Stimulated activated CD8-positive, alpha-beta memory T cell treated with anti-CD3 and anti-CD28 coated beads, Interleukin-7, amount 100 ng/mL, for 4 hours (primary cell): Measurements from ENCODE around the gene ABCC2.

Experiments
- DNase-seq, 2 donors: peaks; one replicate each; pipeline ENCODE4 v3.0.0-alpha.2; 2020; ENCODE audit warnings: low read depth in 2 of 2

The ABCC2 gene

DNA sequence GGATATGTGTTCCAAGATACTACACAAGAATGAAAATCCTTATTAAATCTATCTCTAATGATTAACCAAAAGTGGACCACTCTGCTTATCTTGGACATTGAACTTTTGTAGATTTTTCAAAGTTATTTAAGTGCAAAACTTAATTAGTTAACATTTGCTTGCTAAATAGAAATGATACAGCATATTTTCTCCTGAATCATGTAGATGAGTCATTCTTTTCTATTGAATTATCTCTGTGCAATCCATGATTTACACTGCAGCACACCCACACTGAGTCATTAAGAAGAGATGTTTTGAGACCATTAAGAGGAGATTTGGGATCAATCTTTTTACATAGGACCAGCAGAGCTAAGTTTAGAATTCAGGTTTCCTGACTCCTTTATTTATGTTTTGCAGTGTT is 6.6 kb upstream of the ABCC2 start:
- no peak for DNase-seq

DNA sequence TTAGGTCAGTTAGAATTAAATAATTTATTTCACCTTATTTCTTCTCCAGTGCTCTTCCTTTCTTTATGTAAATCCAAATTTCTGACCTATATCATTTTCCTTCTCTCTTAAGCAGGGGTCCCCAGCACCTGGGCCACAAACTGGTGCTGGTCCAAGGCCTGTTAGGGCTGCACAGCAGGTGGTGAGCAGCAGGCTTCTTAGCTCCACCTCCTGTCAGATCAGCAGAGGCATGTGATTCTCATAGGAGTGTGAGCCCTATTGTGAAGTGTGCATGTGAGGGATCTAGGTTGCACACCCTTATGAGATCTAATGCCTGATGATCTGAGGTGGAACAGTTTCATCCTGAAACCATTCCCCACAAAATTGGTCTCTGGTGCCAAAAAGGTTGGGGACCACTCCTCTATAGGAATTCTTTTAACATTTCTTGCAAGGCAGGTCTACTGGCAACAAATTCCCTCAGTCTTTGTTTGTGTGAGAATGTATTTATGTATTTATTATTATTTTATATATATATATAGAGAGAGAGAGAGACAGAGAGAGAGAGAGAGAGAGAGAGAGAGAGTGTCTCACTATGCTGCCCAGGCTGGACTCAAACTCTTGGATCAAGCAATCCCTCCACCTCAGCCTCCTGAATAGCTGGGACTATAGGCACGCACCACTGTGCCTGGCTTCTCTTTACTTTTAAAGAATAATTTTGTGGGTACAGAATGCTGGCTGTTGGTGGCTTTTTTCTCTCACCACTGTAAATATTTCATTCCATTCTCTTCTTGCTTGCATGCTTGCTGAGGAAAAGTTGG is 4.3 kb upstream of the ABCC2 start:
- no peak for DNase-seq

DNA sequence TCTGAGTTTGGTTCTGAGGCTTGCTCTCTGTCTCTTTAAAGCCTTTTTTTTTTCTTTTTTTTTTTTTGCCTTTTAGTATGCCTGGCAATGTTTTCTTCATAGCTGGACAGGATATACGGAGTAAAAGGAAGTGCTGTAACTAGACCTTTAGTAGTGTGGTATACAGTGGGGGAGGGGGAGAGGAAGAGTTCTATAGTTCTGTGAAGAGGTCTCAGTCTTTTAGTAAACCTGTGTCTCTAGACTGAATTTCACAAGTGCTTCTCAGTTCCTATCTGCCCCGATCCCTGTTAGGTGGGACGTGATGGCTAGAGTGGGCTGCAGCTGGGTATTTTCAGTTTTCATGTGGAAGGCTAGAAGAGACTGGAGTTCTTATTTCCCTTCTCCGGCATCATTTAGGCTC is 3.1 kb upstream of the ABCC2 start:
- no peak for DNase-seq

DNA sequence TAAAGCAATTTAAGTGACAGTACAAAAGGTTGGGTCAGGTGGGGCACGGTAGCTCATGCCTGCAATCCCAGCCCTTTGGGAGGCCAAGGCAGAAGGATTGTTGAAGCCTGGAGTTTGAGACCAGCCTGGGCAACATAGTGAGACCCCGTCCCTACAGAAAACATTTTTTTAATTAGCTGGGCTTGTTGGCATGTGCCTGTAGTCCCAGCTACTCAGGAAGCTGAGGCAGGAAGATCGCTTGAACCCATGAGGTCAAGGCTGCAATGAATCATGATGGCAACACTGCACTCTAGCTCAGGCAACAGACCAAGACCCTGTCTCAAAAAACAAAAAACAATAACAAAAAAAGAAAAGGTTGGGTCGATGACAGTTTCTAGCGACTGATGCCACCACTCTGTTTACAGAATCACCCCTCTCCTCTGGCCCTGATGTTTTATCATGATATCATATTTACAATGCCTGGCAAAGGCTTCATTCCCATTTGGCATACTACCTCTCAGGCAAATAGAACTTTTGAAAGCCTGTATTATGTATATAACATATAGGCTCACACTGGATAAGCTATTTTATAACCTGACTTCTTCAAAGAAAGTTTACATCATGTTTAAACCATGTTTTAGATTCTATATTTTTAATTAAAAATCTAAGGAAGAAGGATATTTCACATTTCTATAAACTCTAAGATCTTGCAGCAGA is 558 bp upstream of the ABCC2 start:
- no peak for DNase-seq

DNA sequence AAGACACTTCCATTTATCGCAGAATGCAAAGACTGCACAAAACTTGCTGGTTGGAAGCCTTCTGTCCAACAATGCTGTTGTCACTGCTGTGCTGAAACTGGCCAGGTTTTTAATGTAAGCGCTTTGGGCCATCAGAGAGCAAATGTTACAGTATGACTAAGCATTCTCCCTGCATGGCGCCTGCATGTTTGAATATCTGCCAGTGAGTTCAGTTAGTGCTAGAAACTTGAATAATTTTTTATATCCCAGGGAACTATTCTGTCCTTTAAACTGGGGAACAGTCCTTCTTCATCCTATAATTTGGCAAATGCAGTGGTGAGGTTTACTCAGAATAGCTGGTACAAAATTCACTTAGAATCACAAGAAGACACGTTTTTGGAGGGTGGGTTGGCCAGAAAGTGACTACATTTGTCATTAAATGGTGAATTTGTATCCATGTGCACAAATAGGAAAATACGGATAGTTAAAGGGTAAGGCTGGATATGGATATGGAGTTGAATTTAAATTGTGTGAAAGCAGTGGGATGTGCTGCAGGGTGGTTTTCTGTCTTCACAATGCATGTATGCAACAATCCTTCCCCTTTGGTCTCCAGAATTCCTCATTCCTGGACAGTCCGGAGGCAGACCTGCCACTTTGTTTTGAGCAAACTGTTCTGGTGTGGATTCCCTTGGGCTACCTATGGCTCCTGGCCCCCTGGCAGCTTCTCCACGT is 1.7 kb downstream of the ABCC2 start:
- DNase-seq, result no peak

DNA sequence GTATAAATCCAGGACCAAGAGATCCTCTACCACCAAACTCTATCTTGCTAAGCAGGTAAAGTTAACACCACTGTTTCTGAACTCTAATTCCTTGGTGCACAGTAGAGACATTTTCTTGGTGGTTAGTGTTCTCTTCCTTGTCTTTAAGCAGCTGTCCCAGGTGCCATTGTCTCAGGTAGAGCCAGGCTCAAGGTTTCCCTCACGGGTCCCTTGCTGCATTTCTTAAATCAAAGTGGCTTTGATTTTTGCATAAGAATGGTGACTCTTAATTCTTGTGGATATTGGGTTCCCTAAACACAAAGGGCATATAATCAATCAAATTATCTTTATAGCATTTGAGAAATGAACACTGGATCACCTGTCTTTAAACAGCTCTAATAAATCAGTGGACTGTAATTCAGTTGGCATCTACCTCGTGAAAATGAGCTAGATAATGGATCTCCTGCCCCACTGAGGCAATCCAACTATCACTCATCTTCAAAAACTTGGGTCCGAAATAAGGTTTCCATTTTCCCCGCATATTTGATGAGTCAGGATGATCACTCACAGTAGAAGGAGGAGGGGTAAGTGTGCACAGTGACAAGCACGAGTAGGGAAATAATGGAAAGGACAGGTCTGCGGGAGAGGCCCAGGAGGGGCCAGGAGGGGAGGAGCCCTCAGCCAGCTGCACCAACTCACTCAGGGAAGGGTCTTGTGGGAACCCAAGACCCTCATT is 2.4 kb downstream of the ABCC2 start:
- no peak for DNase-seq

DNA sequence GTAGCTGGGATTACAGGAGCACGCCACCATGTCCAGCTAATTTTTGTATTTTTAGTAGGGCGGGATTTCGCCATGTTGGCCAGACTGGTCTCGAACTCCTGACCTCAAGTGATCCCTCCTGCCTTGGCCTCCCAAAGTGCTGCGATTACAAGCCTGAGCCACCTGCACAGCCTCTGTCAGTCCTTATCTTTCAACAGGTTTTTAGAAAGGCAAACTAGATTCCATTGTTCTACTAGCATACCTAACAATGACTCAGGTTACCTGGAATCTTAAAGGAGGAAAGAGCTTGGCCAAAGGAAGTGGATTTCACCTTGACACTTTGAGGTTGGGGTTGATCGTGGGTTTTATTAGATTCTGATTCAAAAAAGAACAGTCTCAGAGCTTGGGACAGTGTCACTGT is 3.2 kb downstream of the ABCC2 start:
- no peak for DNase-seq

DNA sequence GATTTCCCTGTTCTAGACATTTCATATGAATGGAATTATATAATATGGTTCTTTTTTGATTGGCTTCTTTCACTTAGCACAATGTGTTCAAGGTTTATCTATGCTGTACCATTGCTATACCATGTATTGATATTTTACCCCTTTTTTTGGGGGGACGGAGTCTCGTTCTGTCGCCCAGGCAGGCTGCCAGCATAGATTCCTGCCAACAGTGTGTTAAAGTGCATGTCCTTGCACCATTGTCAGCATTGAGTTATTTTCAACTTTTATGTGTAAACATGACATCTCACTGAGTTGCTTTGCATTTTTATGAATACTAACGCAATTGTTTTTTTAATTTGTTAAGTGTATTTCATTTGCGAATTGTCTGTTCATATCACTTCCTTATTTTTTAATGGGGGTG is 4.9 kb downstream of the ABCC2 start:
- no peak for DNase-seq

DNA sequence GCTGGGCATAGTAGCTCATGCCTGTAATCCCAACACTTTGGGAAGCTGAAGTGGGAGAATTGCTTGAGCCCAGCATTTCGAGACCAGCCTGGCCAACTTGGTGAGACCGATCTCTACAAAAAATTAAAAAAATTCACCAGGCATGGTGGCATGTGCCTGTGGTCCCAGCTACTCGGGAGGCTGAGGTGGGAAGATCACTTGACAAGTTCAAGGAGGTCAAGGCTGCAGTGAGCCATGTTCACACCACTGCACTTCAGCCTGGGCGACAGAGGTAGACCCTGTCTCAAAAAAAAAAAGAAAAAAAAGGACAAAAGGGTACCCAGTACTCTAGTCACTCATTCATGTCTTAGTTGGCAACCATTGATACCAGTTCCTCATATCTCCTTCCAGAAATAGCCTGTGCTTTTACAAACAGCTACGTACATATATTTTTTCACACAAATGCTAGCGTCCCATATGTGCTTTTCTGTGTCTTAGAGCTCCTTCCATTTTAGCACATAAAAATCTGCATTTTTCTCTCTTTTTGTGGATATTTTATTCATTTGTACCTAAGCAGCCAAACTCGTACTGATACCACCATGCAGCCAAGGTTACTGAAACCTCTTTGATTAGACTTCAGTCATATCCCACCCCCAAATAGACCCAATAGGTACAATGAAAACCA is 5.5 kb downstream of the ABCC2 start:
- no peak for DNase-seq

DNA sequence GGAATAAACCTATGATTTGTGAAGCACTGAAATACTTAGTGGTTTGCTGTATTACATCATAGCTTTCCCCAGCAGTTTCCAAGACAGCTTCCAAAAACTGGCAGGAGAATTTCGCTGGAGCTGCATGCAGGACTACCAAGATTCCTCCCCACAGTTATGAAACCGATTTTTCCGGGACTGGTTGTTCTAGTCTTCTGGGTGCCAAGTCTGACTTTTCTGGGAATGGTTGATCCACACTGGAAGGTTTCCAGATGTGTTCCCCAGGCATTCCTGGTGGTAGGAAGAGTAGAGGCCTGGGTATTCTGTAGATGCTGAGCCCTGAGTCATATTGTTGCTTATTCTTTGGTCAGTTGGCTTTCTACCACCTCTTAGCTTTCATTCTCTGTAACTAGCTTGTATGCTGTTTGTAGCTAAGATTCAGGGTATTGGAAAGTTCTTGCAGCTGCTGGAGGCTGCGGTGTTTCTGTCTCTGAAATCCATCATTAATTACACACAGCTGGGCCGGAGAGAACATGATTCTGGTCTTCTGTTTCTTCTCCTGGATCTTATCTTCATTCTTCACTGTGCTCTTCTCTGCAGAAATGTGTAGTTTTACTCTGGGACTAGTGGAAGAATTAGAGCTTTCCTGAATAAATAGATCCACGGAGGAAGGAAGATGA is 6.3 kb downstream of the ABCC2 start:
- DNase-seq, result no peak

DNA sequence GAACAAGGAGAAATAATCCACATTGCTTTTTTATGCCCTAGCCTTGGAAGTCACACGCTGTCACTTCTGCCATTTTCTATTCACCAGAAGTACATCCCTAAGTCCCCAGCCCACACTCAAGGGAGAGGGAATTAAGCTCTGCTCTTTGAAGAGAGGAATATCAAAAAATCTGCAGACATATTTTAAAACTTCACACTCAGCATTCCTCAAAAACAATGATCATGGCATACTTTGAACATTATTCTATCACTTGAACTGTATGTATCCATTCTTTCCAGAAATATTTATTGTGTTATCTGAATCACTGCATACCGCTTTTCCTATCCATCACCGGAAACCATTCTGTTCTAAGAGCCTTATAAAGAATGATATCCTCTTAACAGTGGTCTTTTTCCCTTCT is 9.4 kb downstream of the ABCC2 start:
- DNase-seq, result no peak

DNA sequence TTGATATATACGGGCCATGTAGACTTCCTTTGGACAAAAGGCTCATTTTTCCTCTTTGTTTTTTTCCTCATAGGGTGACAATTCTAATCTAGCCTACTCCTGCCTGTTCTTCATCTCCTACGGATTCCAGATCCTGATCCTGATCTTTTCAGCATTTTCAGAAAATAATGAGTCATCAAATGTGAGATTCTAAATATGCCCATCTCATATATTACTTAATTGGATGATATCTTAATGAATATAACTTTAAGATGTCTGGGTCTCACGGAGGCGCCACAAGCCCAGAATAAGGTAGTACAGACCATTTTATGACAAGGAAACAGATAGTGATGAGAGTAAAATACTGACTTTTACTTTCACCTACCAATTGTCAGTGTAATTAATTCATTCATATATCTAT is 11.4 kb downstream of the ABCC2 start:
- no peak for DNase-seq

DNA sequence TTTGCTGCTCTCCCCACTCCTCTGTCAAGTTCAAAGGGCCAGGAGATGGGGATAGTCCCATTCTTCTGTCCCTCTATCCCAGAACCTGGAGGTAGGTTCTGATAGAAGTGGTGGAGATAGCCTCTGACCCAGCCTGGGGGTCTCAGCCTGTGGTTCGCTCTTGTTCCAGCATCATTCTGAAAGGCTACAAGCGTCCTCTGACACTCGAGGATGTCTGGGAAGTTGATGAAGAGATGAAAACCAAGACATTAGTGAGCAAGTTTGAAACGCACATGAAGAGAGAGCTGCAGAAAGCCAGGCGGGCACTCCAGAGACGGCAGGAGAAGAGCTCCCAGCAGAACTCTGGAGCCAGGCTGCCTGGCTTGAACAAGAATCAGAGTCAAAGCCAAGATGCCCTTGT is 14.5 kb downstream of the ABCC2 start:
- DNase-seq, result no peak

DNA sequence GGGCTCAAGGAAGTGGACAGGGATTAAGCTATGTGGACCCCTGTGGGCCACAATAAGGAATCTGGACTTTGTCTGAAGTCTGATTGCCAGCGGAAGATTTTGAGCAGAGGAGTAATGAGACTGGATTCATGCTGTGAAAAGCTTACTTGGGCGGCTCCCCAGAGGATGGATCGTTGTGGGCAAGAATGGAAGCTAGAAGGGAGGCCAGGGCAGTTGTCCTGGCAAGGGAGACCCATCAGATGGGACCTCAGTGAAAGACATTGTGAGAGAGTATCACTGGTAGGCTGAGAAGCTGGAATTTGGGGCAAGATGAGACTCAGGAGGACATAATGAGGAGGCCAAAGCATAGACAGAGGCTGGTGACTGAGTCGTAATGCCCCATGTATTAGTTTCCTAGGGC is 15.6 kb downstream of the ABCC2 start:
- DNase-seq, result no peak

DNA sequence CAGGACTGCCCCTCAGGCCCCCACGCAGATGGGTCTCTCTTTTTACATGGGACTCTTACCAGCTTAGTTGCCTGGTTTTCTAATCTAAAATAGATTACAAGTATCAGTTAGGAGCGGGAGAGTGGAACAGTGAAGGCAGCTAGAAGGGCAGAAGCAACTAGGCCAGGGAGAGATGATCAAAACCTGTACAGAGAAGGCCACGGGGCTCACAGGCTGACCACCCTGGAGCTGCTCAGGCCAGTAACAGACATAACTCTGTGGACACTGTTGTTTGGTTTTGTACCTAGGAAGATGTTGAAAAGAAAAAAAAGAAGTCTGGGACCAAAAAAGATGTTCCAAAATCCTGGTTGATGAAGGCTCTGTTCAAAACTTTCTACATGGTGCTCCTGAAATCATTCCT is 16.5 kb downstream of the ABCC2 start:
- no peak for DNase-seq

DNA sequence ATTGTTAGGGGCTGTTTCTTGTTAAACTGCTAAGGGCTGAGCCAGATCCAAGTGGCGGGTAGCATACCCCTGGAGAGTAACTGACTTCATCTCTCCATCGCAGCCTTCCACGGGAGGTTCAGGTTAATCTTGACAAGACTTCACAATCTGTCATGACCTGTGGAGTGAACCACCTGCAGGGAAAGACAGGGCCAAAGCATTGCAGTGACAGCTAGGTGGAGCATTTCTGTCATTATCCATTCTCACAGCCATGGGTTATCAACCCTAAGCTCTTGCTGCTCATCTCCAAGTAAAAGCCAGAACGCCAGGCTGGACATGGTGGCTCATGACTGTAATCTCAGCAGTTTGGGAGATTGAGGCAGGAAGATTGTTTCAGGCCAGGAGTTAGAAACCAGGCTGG is 17.2 kb downstream of the ABCC2 start:
- DNase-seq, result no peak

DNA sequence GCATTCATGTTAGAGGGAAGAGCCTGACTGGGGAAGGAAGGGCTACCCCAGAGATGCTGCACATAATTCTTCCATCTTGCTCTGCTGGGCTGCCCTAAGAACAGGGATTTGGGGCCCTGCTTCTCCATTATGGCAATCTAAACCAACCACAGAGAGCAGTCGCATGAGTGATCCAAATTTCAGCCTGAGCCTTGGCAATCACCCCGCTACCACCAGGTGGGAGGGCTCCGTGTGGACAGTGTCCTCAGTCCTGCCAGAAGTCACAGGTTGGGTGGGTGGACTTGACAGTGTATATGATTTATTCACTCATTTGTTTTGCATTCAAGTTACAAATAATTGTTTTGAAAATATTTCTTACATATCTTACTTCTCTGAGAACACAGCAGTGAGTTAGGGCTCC is 22.0 kb downstream of the ABCC2 start:
- no peak for DNase-seq

DNA sequence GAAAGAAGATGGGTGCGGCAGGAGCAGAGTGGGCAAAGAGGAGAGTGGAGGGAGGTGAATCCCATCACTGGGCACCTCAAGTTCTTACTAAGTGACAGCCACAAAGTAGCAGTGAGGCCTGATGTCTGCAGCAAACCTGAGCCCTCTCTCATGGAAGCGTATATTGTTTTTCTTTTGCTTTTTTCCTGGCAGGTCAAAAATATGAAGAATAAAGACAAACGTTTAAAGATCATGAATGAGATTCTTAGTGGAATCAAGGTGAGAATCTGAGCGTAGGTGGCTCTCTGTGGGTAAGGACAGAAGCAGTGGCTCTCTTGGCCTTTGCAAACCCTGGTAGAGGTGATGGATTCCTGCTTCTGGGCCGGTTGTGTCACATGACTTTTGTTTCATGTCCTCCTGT is 22.8 kb downstream of the ABCC2 start:
- no peak for DNase-seq

DNA sequence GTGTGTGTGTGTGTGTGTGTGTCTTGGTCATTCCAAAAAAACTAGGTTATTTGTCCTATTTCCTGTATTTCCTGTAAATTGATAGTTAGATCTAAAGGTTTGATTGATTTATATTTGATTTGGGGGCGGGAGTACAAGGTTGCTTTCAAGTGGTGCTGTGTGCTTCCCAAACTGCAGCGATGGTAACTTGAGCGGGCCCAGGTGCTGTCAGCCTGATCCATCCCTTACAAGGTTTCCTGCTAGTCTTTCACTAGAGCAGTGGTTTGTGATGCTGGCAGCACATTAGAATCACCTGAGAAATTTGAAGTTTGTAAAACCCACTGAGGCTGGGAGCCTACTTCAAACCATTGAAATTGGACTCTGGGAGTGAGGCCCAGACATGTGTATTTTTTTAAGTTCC is 23.7 kb downstream of the ABCC2 start:
- DNase-seq, result no peak

DNA sequence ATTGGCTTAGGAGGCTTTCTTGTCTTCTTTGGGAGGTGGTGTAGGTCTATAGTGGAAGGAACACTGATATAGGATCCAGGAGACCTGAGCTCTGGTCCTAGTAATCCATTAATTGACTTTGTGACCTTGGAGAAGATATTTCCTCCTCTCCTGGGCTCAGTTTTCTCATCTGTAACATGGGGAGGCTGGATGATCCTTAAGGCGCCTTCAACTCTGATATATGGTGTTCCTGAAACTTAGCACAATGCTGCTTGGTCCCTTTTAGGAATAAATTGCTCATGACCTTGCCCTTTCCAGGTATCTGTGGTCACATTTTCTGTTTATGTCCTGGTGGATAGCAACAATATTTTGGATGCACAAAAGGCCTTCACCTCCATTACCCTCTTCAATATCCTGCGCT is 25.3 kb downstream of the ABCC2 start:
- DNase-seq, result no peak

DNA sequence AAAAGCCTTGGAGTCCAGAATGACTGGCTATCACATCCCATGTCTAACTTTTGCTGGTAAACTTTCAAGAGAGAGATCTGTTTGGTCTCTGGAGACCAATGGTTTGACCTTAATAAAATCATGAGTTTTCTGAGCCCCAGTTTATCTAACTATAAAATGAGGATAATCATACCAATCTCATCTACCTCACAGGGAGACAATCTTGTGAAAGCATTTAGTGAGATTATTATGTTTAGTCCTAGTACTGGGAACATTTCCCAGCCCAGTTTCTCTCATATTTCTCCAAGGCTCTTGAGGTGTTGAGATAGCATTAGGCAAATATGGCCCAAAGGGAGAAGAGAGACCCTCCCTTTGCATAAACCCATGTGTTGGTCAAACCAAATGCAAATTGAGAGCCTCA is 25.8 kb downstream of the ABCC2 start:
- no peak for DNase-seq
